Subcutaneous adipose tissue (tissue), 4 donors: ENCODE measurements around the gene NRXN2. TPM values are rescaled to one million over a fixed set of nuclear protein-coding genes. Genes with fewer than 3 reads are reported as not detected.

Experiments used
- CTCF ChIP-seq: fragments of 450-650 bp; IDR thresholded peaks from one replicate; pipeline ENCODE4 v1.5.1; 2016; ENCODE audit warnings: low read depth, mild to moderate bottlenecking, control low read depth, antibody characterized with exemption, moderate library complexity
- total RNA-seq, 4 donors: library from RNA; depleted of rRNA; stranded (reverse); fragments of >200 nt; gene quantifications; one replicate each; pipeline ENCODE4 v1.1.0, GENCODE V29; 2016

NRXN2 gene
- total RNA-seq, 4 donors from 2014 or later, result 0.16 to 7.0 (median 2.9) TPM

GRCh38 chr11:64697663-64698375, 25.2 kb downstream of the NRXN2 start:
- no peak for TF ChIP-seq CTCF

- no peak for TF ChIP-seq CTCF
Measured at GRCh38 chr11:64696045-64696444, 27.0 kb downstream of the NRXN2 start.

- no peak for TF ChIP-seq CTCF
Measured at GRCh38 chr11:64695548-64695947, 27.4 kb downstream of the NRXN2 start.

- TF ChIP-seq CTCF, result no peak
Measured at GRCh38 chr11:64694821-64695365, 28.1 kb downstream of the NRXN2 start.

GRCh38 chr11:64694026-64694755, 28.8 kb downstream of the NRXN2 start:
- TF ChIP-seq CTCF, result no peak

GRCh38 chr11:64692764-64693331, 30.1 kb downstream of the NRXN2 start:
- TF ChIP-seq CTCF, result no peak

GRCh38 chr11:64691543-64691942, 31.5 kb downstream of the NRXN2 start:
- no peak for TF ChIP-seq CTCF
